ENCODE data around the gene BRD4. TPM values are rescaled to one million over a fixed set of nuclear protein-coding genes. Genes with fewer than 3 reads are reported as not detected.

Gene BRD4
- total and polyA plus RNA-seq, 2 donors (not counting 3 experiments of a cell fraction or from before 2014, with no cell fraction given) = 14.9 to 125 TPM

DNA sequence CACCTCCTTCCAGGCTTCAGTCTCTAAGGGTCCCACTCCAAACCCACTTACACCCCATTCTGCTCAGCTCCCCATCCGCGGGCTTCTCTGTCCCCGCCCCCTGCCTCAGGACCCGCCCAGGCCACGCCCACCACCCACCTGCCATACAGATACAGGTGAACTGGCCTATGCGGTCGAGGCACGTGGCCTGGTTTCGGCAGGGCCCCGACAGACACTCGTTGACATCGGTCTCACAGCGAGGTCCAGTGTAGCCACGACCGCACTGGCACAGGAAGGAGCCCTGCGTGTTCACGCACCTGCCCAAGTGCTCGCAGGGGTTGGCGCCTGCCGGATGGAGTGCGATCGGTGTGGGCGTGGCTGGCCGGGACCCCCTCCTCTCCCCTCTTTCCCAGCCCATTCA lies 143.5 kb downstream of the BRD4 start:
- Histone ChIP-seq H3K27ac (ENCODE audit: insufficient read depth, low read depth, low read length) (no peak overlapping the region), H4K20me1 (replicated peaks; ENCODE audit: control insufficient read depth, extremely low read depth, insufficient read depth, low read length) (no peaks in the 10 kb centered on the region), H3K27me3 (ENCODE audit: control insufficient read depth in 2 of 2, insufficient read depth in 2 of 2, low read length in 2 of 2) (no peaks in the 10 kb centered on the region), H3K4me3 (replicated peaks in 1 of 3; ENCODE audit: insufficient read depth in 1 of 3, low read depth in 1 of 3, low read length in 3 of 3) (no peak overlapping the region), H3K36me3 (ENCODE audit: control insufficient read depth in 2 of 2, extremely low read depth in 1 of 2, insufficient read depth in 2 of 2, low read length in 2 of 2) (no peaks in the 10 kb centered on the region), H2AFZ (ENCODE audit: low read depth, low read length) (no peak overlapping the region), H3K4me2 (ENCODE audit: insufficient read depth, low read length) (no peak overlapping the region), H3K9me1 (replicated peaks; ENCODE audit: control insufficient read depth, extremely low read depth, insufficient read depth, low read length) (no peaks in the 10 kb centered on the region), H3K4me1 (ENCODE audit: control insufficient read depth, extremely low read depth, insufficient read depth, low read length) (no peaks in the 10 kb centered on the region), H3K9ac (replicated peaks; ENCODE audit: extremely low read depth, insufficient read depth, low read length) (no peak overlapping the region), H3K9me3 (replicated peaks; ENCODE audit: control insufficient read depth, insufficient read depth, low read length) (no peaks in the 10 kb centered on the region), H3K79me2 (ENCODE audit: control insufficient read depth, insufficient read depth, low read length) (no peaks in the 10 kb centered on the region)
- FAIRE-seq (no peak), DNase-seq (ENCODE audit: low read depth, low spot score) (no peak)
- no peak for TF ChIP-seq MYC (IDR thresholded peaks at IDR 0.05; ENCODE audit: low read depth, low read length)
- TF ChIP-seq GATA2 (IDR thresholded peaks at IDR 0.05; ENCODE audit: insufficient read depth, insufficient read length, low read depth, low read length) = no peak
- TF ChIP-seq, protein P1, sequence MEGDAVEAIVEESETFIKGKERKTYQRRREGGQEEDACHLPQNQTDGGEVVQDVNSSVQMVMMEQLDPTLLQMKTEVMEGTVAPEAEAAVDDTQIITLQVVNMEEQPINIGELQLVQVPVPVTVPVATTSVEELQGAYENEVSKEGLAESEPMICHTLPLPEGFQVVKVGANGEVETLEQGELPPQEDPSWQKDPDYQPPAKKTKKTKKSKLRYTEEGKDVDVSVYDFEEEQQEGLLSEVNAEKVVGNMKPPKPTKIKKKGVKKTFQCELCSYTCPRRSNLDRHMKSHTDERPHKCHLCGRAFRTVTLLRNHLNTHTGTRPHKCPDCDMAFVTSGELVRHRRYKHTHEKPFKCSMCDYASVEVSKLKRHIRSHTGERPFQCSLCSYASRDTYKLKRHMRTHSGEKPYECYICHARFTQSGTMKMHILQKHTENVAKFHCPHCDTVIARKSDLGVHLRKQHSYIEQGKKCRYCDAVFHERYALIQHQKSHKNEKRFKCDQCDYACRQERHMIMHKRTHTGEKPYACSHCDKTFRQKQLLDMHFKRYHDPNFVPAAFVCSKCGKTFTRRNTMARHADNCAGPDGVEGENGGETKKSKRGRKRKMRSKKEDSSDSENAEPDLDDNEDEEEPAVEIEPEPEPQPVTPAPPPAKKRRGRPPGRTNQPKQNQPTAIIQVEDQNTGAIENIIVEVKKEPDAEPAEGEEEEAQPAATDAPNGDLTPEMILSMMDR (IDR thresholded peaks at IDR 0.05; ENCODE audit: extremely low read depth in 1 of 2, insufficient read depth in 1 of 2, low read depth in 1 of 2, low read length in 2 of 2) = no peak
- no peak for TF ChIP-seq JUN (IDR thresholded peaks at IDR 0.05; ENCODE audit: borderline replicate concordance, insufficient read depth, insufficient read length, low read depth)
- TF ChIP-seq, protein P2, sequence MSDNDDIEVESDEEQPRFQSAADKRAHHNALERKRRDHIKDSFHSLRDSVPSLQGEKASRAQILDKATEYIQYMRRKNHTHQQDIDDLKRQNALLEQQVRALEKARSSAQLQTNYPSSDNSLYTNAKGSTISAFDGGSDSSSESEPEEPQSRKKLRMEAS (IDR thresholded peaks at IDR 0.05; ENCODE audit: insufficient read depth, insufficient read length) = no peak
- TF ChIP-seq FOS (IDR thresholded peaks at IDR 0.05; ENCODE audit: borderline replicate concordance, insufficient read depth, low read length) = no peak
- TF ChIP-seq POLR2AphosphoS5 (IDR thresholded peaks at IDR 0.05; ENCODE audit: insufficient read depth, low read depth, low read length) = no peak
- no peak for TF ChIP-seq POLR2A (IDR thresholded peaks at IDR 0.05; ENCODE audit: low read depth, low read length)
- no peak for TF ChIP-seq EZH2 (IDR thresholded peaks at IDR 0.05; ENCODE audit: borderline replicate concordance, low read depth, low read length, severe bottlenecking)
- dilution Hi-C loops (cut with MboI; ENCODE audit: extremely low pct_ligation_motif_present, low sequenced_read_pairs) = no loop called here
- intact Hi-C loops (cut with micrococcal nuclease) = no loop called here
- ChIA-PET POLR2A (no interaction called here), CTCF (no interaction called here)
- BruUV-seq (replicated peaks) = no TSS peak
